Neural progenitor cell (in vitro differentiated cells): Measurements from ENCODE around the gene CCDC3. TPM values are rescaled to one million over a fixed set of nuclear protein-coding genes. Genes with fewer than 3 reads are reported as not detected.

ENCODE experiments used
- DNase-seq: peaks from one replicate; pipeline ENCODE4 v3.0.0-alpha.2; 2016; ENCODE audit warnings: low spot score
- H2AFZ ChIP-seq: fragments of 200-600 bp; sonication (generic); replicated peaks from 2 replicates; pipeline ENCODE4 v1.6.1; 2016; ENCODE audit warnings: antibody characterized with exemption
- H3F3A ChIP-seq: fragments of 200-600 bp; sonication (generic); 2 replicates; pipeline ENCODE4 v1.6.1; 2016; ENCODE audit warnings: antibody characterized with exemption, low read depth
- H3K27ac ChIP-seq: fragments of 200-600 bp; sonication (generic); 2 replicates; pipeline ENCODE4 v1.5.1; 2016; ENCODE audit warnings: mild to moderate bottlenecking
- H3K27me3 ChIP-seq: fragments of 200-600 bp; sonication (generic); 2 replicates; pipeline ENCODE4 v1.6.1; 2016; ENCODE audit warnings: mild to moderate bottlenecking, moderate library complexity
- H3K36me3 ChIP-seq: fragments of 200-600 bp; sonication (generic); 2 replicates; pipeline ENCODE4 v1.5.1; 2016
- H3K4me1 ChIP-seq: fragments of 200-600 bp; sonication (generic); 2 replicates; pipeline ENCODE4 v1.6.1; 2016; ENCODE audit warnings: mixed run types
- H3K4me2 ChIP-seq: fragments of 200-600 bp; sonication (generic); 2 replicates; pipeline ENCODE4 v1.6.1; 2016
- H3K4me3 ChIP-seq: fragments of 200-600 bp; sonication (generic); 2 replicates; pipeline ENCODE4 v1.5.1; 2016
- H3K79me2 ChIP-seq: fragments of 200-600 bp; sonication (generic); 2 replicates; pipeline ENCODE4 v1.6.1; 2016; ENCODE audit warnings: low read depth
- H3K9ac ChIP-seq: fragments of 200-600 bp; sonication (generic); 2 replicates; pipeline ENCODE4 v1.6.1; 2016
- H3K9me3 ChIP-seq: fragments of 200-600 bp; sonication (generic); 2 replicates; pipeline ENCODE4 v1.5.1; 2016; ENCODE audit warnings: low read depth
- H4K20me1 ChIP-seq: fragments of 200-600 bp; sonication (generic); 2 replicates; pipeline ENCODE4 v1.6.1; 2016; ENCODE audit warnings: low read depth
- H3K27ac Mint-ChIP-seq: 3 replicates; pipeline ENCODE4 v1.8.0; 2021; ENCODE audit warnings: mixed read lengths
- H3K27me3 Mint-ChIP-seq: 2 replicates; pipeline ENCODE4 v1.8.0; 2022; ENCODE audit warnings: low read depth, mild to moderate bottlenecking, inconsistent platforms, moderate library complexity, mixed read lengths; ENCODE audit not compliant: insufficient read depth
- H3K36me3 Mint-ChIP-seq: 3 replicates; pipeline ENCODE4 v1.8.0; 2021; ENCODE audit warnings: mixed read lengths
- H3K4me1 Mint-ChIP-seq: 3 replicates; pipeline ENCODE4 v1.8.0; 2021; ENCODE audit warnings: mixed read lengths
- H3K4me3 Mint-ChIP-seq: 3 replicates; pipeline ENCODE4 v1.8.0; 2021; ENCODE audit warnings: mild to moderate bottlenecking, moderate library complexity, mixed read lengths
- H3K9me3 Mint-ChIP-seq: 3 replicates; pipeline ENCODE4 v1.8.0; 2020; ENCODE audit warnings: mixed read lengths
- EZH2 ChIP-seq: fragments of 200-600 bp; sonication (generic); IDR thresholded peaks from 2 replicates; pipeline ENCODE4 v1.6.1; 2017; ENCODE audit warnings: antibody characterized with exemption, mild to moderate bottlenecking, moderate library complexity
- EZH2phosphoT487 ChIP-seq: fragments of 200-600 bp; sonication (generic); IDR thresholded peaks from 2 replicates; pipeline ENCODE4 v1.6.1; 2017; ENCODE audit warnings: antibody characterized with exemption
- total RNA-seq: library from RNA; depleted of rRNA; stranded (reverse); fragments of >200 nt; gene quantifications from 2 replicates; pipeline ENCODE4 v1.2.3, GENCODE V29; 2015; ENCODE audit warnings: low replicate concordance
- TF ChIP-seq, protein P1 (sequence below): fragments of 200-600 bp; sonication (generic); IDR thresholded peaks from 2 replicates; pipeline ENCODE4 v1.5.1; 2017; ENCODE audit warnings: antibody characterized with exemption, mild to moderate bottlenecking

CCDC3 gene
- total RNA-seq, 1 donor from 2014 or later: not detected

DNA sequence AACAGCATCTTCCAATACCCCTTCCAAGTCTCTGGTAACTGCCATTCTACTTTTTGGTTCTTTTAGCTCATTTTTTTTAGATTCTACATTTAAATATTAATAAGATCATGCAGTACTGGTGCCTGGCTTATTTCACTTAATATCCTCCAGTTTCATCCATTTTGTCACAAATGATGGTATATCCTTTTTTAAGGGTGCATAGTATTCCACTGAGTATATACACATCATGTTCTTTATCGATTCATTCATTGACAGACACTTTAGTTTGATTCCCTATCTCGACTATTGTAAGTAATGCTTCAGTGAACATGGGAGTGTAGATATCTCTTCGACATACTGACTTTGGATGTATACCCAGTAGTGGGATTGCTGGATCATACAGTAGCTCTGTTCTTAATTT lies 89.7 kb downstream of the CCDC3 start:
- no peak overlapping the region for H3K4me2 ChIP-seq
- no peaks in the 10 kb centered on the region for H3K27me3 ChIP-seq
- H3K9me3 ChIP-seq: no peaks in the 10 kb centered on the region
- H3K4me1 Mint-ChIP-seq: peaks cover 8% of the 10 kb centered on the region
- H4K20me1 ChIP-seq: no peaks in the 10 kb centered on the region
- H3K27ac Mint-ChIP-seq: no peak overlapping the region
- H3K27me3 Mint-ChIP-seq: peaks cover 4% of the 10 kb centered on the region
- no peak for TF ChIP-seq EZH2
- no peak for TF ChIP-seq EZH2phosphoT487
- TF ChIP-seq, protein P1, sequence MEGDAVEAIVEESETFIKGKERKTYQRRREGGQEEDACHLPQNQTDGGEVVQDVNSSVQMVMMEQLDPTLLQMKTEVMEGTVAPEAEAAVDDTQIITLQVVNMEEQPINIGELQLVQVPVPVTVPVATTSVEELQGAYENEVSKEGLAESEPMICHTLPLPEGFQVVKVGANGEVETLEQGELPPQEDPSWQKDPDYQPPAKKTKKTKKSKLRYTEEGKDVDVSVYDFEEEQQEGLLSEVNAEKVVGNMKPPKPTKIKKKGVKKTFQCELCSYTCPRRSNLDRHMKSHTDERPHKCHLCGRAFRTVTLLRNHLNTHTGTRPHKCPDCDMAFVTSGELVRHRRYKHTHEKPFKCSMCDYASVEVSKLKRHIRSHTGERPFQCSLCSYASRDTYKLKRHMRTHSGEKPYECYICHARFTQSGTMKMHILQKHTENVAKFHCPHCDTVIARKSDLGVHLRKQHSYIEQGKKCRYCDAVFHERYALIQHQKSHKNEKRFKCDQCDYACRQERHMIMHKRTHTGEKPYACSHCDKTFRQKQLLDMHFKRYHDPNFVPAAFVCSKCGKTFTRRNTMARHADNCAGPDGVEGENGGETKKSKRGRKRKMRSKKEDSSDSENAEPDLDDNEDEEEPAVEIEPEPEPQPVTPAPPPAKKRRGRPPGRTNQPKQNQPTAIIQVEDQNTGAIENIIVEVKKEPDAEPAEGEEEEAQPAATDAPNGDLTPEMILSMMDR: no peak
- H3F3A ChIP-seq: no peaks in the 10 kb centered on the region
- no peaks in the 10 kb centered on the region for H3K36me3 Mint-ChIP-seq
- no peak for DNase-seq
- H3K9me3 Mint-ChIP-seq: peaks cover 2% of the 10 kb centered on the region
- H3K4me1 ChIP-seq: no peaks in the 10 kb centered on the region
- H3K9ac ChIP-seq: no peak overlapping the region
- H2AFZ ChIP-seq: no peak overlapping the region
- no peak overlapping the region for H3K4me3 ChIP-seq
- H3K36me3 ChIP-seq: no peaks in the 10 kb centered on the region
- no peak overlapping the region for H3K27ac ChIP-seq
- H3K79me2 ChIP-seq: no peaks in the 10 kb centered on the region
- H3K4me3 Mint-ChIP-seq: no peak overlapping the region

DNA sequence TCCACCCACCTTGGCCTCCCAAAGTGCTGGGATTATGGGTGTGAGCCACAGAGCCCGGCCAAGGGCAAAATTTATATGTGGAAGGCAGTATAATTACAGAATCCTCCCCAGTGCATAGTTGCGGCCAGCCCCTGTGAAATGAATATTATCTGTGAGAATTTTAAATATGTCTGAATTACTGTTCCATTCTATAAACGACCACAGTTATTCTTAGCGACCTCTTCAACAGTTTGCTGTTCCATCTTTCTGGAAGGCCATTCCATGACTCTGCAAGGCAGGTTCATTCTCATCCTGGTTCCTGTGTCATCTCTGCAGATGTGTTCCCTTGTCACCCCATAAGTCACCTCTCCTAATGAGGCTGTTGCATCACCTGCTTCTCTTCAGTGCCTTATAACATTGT lies 90.7 kb downstream of the CCDC3 start:
- no peak overlapping the region for H3K4me2 ChIP-seq
- no peak overlapping the region for H3K9ac ChIP-seq
- TF ChIP-seq, protein P1: no peak
- TF ChIP-seq EZH2 (no peak), EZH2phosphoT487 (no peak)
- H3K4me3 Mint-ChIP-seq: no peak overlapping the region
- peaks cover 5% of the 10 kb centered on the region for H3K27me3 Mint-ChIP-seq
- H3K4me1 Mint-ChIP-seq: peaks cover 8% of the 10 kb centered on the region
- no peaks in the 10 kb centered on the region for H3K9me3 ChIP-seq
- H2AFZ ChIP-seq: no peak overlapping the region
- no peaks in the 10 kb centered on the region for H3K79me2 ChIP-seq
- H3K27ac Mint-ChIP-seq: no peak overlapping the region
- no peaks in the 10 kb centered on the region for H3K36me3 ChIP-seq
- no peaks in the 10 kb centered on the region for H3K4me1 ChIP-seq
- H3K36me3 Mint-ChIP-seq: no peaks in the 10 kb centered on the region
- no peak overlapping the region for H3K27ac ChIP-seq
- no peak overlapping the region for H3K4me3 ChIP-seq
- H3F3A ChIP-seq: no peaks in the 10 kb centered on the region
- H4K20me1 ChIP-seq: no peaks in the 10 kb centered on the region
- H3K9me3 Mint-ChIP-seq: peaks cover 4% of the 10 kb centered on the region
- no peaks in the 10 kb centered on the region for H3K27me3 ChIP-seq
- DNase-seq: no peak

GRCh38 chr10:12909836-12910185 lies 91.7 kb downstream of the CCDC3 start:
- no peak for DNase-seq
- Mint-ChIP-seq H3K9me3 (peaks cover 4% of the 10 kb centered on the region), H3K27ac (no peak overlapping the region), H3K4me1 (peaks cover 8% of the 10 kb centered on the region), H3K36me3 (no peaks in the 10 kb centered on the region), H3K4me3 (no peak overlapping the region), H3K27me3 (peaks cover 6% of the 10 kb centered on the region)
- H3K9ac ChIP-seq: no peak overlapping the region
- H3K36me3 ChIP-seq: no peaks in the 10 kb centered on the region
- H3F3A ChIP-seq: no peaks in the 10 kb centered on the region
- no peaks in the 10 kb centered on the region for H4K20me1 ChIP-seq
- no peaks in the 10 kb centered on the region for H3K79me2 ChIP-seq
- H3K9me3 ChIP-seq: no peaks in the 10 kb centered on the region
- no peak overlapping the region for H3K4me3 ChIP-seq
- no peaks in the 10 kb centered on the region for H3K4me1 ChIP-seq
- H3K4me2 ChIP-seq: no peak overlapping the region
- H3K27ac ChIP-seq: no peak overlapping the region
- H3K27me3 ChIP-seq: no peaks in the 10 kb centered on the region
- no peak overlapping the region for H2AFZ ChIP-seq
- TF ChIP-seq, protein P1: no peak
- TF ChIP-seq EZH2phosphoT487 (no peak), EZH2 (no peak)
